Stimulated activated CD4-positive, alpha-beta T cell treated with anti-CD3 and anti-CD28 coated beads, Interleukin-15, amount 100 ng/mL, for 48 hours (primary cell): ENCODE measurements around the gene HMCES.

Experiments
- DNase-seq, 2 donors: peaks; one replicate each; pipeline ENCODE4 v3.0.0-alpha.2; 2020; ENCODE audit warnings: low read depth in 2 of 2

HMCES gene

DNA sequence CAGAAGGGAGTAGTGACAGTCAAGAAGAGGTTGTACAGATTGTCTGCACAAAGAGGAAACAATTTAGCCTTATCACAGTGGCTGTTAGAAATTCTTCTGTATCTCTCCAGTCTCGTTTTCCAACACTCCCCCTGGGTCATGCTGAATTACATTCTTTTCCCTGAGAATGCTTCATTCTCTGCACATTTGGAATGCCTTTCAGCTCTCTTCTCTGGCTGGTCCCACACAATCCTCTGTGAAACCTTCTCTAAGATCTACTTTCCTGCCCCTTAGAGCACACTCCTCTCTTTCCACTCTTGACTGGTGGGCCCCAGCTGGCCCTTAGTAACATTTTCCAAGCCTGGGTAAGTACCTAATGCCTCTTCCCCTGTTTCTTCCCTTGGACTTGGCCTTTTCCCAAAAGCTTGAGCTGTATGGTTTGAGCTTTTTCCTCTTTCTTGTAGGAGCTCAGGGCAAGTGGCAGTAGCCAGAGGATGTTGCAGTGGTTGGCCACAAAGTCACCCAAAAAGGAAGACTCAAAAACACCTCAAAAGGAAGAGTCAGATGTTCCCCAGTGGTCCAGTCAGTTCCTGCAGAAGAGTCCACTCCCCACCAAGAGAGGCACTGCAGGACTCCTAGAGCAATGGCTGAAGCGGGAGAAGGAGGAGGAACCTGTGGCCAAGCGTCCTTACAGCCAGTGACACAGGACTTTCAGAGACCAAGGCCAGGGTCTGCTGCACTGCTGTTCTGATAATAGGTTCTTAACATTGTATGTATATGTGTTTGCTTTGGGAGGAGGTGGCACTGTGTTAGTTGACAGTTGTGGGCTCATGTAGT lies 25.7 kb downstream of the HMCES start:
- DNase-seq, result no peak

DNA sequence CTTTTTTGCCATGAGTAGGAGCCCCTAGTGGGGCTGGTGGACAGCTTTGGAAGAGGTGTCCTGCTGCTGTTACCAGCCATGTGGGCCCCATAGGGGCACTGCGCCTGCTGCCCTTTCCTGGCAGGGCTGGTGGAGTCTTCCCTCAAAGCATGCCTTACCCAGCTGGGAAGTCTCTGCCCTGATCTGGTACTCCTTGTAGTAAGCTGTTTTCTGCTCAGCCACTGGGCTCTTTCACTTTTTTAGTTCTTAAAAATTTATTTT lies 26.2 kb downstream of the HMCES start:
- no peak for DNase-seq

DNA sequence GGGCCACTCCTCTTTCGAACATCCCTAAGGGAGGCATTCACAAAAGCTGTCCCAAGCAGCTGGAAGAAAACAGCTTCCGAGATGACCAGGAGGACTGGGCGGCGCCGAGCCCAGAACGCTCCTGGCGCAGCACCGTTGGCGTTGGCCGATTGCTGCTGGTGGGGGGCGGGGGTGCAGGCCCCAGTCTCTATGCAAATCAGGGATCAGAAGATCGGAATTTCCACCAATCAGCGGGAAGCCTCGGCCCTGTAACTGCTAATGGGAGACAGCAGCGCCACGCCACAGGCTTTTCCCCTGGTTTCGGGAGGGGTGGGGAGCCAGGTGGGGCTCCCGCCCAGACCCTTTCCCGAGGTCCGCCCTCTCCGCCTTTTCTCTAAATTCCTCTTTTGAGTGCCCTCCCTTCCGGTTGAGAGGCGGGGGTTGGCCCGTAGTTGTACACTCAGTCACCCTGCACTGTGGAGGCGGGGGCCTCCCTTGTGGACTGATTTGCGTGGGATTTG lies 27.0 kb downstream of the HMCES start:
- DNase-seq, result peak in 1 of 2 donors; percentile 41

DNA sequence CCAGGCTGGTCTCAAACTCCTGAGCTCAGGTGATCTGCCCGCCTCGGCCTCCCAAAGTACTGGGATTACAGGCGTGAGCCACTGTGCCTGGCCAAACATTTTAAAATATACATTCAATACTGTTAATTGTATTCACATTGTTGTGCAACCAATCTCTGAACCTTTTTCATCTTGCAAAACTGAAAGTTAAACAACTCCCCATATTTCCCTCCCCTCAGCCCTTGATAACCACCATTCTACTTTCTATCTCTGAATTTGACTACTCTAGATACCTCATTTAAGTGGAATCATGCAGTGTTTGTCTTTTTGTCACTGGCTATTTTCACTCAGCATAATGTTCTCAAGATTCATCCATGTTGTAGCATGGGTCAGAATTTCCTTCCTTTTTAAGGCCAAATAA lies 30.0 kb downstream of the HMCES start:
- DNase-seq, result no peak

DNA sequence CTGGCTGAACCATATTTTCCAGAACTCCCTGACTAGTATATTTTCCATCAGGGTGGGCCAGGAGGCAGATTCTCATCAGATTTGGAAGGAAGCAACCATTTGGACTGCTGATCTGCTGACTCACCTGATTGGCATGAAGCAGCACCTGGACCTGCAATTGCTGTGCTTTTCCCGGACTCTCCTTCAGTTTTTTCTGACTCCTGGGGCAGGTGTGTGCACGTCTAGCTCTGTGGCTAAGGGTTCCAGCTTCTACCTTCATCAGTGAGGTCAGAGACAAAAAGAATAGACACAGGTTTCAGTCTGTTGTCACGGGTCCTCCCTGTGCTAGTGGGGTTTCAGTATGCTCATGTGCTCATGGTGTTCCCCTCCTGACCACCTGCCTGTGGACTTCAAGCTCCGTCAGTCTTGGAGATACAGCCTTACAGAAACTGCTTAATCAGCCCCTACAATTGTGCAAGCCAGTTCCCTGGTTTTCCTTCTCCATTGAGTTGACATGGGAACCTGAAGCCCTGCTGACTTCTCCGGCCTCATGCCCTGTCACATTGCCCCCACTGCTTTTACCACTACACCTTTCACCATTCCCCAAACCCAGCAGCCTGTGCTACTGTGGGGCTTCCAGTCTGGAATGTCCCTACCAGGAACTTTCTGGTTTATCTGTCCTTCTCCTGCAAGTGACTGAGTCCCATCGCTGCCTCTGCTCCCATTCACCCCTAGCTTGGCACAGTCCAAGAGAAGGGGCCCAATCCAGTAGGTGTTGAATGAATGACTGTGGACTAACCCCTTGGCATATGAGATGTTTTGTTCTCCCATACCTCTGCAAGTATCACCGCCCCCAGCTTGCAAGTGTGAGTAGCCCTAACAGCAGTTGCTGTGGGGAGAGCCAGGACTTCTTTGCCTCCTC lies 31.7 kb downstream of the HMCES start:
- DNase-seq, result no peak

DNA sequence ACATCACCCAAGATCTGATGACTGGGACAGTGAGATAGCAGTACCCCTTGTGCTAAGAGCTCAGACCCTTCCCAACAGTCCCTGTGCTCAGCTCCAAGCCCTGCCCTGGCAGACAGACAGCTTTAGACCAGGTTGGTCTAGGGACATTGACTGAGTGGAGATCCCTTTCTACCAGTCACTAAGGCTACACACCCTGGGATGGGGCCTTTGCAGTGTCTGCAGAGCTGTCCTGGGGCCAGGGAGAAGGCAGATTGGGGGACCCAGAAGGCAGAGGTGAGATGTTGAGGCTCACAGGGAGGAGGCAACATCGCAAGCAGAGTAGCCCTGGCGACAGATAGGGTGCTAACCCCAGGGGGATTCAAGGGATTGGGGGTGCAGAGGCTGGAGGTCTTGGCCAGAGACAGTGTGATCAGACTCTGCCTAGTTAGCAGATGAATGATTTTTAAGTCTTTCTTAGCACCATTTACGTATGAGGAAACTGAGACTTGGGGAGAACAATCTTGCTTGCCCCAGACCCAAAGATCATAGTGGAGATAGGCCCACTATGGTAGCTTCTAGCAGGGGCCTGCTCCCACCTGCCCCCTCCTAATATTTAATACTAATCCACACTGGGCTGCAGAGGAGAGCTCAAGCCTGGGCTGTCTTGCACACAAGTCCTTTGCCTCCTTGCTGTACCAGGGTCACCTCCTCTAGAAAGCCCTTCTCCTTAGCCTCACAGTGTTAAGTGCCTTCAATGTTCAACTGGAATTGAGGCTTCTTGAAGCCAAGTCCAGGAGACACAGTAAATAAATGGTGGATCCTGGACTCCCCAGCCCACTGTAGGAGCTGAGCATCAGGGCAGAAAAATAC lies 32.6 kb downstream of the HMCES start:
- no peak for DNase-seq

DNA sequence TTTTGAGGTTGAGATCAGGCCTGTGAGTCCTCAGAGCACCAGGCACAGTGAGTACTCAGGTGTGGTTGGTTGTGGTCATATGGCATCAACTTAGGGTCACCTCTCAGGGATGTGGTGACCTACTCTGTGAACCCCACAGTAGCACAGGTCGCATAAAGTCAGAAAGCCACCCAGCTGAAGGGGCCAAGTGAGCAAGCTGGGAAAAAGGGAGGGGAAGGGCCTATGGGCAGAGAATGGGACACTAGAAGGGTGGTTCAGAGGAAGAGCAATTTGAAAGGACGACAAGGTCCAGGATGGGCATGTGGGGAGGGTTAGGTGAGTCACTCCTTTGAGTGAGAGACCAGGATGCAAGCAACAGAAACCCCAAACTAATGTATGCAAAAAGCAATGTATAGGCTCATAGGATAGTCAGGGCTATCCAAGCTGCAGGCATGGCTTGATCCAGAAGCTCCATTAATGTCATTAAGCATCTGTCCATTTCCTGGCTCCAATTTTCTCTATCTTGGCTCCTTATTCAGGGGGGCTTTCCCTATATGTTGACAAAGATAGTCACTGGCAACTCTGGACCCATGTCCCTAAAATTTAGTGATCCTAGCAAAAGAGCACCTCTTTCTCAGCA lies 33.5 kb downstream of the HMCES start:
- no peak for DNase-seq

DNA sequence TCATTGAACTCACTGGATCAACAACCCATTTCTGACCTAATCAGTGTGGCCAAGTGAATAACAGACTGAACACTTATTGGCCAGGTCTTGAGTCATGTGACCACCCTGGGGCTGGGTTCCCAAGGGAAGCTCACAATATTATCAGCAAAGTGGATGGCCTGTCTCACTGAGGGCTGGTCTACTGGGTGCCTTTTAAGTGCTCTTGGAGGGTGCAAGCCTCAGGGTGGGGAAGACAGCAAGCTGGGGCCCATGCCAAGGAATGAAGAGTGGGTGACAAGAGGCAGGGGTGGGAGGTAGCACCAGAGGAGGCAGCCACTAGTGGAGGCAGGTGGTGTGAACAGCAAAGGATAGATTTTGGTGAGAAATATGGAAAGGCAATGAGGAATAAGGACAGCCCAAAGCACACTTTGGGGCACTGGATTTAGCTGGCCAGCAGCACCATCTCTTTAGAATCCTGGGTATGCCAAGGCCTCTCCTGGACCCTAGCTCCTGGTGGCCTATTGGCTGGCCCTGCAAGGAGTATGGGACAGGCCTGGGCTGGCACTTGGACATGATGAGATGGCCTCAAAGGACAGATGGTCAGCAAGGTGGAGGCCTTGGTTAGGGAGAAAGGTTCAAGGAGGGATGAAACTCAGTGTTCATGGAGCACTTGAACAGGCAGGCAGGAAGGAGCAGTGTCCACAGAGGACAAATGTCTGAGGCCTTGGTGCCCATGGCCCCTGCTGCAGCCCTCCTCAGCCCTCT lies 34.2 kb downstream of the HMCES start:
- DNase-seq, result no peak

DNA sequence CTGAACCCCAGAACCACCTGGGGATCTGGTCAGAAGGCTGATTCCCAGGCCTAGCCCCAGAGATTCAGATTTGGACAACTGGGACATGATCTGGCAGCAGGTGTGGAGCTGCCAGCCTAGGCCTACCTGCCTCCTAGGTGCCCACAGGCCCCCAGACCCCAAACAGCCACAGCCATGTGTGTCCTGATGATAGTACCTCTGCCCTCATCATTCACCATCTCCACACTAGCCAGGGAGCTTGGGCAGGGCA lies 34.7 kb downstream of the HMCES start:
- DNase-seq, result no peak

DNA sequence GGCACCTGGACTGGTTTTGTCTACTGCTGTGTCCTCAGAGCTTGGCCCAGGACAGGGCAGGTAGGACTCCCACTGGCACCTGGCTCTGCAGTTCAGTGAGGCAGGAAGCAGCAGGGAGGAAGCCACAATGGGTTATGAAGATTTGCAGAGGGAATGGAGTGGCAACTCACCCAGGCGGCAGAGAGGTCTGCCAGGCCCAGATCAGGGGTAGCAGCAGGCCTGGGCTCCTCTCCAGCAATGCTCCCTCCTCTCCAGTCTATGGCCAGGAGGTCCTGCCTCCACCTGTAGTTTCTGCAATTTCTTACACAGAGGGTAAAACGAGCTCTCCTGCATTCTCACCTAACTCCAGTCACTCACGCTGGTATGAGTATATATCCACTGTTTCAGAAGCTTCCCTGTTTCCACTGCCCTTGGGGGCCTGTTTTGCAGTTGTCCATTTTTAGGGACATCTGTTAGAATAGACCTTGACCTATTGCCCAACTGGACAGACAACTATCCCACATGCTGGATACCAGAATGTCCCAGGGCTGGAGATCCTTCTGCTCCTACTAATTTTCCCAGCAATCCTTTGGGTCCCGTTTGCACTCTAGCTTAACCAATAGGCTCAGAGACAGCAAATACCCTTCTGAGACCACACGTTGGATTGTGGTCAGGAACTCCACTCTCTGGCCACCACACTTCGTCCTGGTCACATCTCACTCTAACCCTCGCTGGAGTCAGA lies 35.2 kb downstream of the HMCES start:
- no peak for DNase-seq

DNA sequence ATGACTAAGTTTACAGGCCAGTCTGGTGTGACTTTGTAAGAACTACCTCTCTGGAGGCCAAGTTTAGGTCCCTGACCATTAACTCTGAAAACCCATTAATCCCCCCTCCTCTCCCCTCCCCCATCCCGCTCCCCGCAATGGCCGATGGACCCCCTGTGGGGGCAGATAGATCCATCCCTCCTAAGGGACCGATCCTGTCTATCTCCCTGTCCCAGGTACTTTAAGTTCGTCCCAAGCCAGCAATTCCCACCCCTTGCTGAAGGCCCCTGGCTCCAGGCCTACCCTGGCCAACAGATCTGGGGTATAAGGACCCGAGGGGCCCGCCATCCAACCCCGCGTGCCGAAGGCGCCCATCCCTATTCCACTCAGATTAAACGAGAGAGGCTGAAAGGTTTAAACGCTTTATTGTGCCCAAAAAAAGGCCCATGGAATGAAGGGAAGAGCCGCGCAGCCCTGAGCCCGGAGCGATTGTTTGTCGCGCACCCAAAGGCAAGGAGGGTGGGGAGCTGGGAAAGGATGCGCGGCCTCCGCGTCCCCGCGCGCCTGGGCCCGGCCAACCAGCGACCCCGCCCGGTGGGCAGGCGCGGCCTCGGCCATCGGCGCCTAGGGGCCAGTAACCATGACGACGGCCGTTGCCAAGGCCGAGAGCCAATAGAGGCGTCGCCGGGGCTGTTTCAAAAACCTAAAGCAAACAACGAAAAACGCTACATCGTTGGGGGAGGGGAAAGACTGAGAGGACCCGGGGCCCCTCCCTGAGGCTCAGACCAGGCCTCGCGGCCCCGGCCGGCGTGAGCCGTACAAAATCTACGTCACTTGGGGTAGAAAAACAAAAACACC lies 35.9 kb downstream of the HMCES start:
- peak; percentile 42 to 50 for DNase-seq

DNA sequence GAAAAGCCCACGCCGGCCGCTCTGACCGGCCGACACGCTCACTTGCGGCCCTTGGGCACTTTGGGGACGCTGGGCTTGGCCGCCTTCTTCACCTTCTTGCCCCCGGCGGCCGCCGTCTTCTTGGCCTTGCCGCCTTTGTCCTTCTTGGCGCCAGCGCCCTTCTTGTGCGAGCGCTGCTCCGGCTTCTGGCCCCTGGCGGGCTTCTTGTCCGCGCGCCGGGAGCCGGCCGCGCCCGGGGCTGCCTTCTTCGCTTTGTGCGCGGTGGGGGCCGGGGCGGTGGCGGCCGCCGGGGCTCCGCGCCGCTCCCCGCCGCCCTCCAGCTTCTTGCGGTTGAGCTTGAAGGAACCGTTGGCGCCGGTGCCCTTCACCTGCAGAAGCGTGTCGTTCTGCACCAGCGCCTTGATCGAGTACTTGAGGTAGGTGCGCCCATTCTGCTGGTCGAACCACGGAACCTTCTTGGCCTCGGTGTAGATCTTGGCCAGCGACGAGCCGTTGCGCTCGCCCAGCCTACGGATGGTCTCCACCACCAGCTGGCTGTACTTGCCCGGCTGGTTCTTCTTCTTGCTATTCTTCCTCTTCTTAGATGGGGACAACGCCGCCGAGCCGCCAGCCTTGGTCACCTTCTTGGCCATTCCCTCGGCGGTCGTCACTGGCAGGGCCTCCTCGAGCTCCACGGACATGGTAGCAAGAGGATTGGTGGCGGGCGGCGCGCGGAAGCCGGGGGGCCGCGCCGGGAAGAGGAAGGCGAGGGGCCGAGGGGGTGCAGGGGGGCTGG lies 36.7 kb downstream of the HMCES start:
- no peak for DNase-seq

DNA sequence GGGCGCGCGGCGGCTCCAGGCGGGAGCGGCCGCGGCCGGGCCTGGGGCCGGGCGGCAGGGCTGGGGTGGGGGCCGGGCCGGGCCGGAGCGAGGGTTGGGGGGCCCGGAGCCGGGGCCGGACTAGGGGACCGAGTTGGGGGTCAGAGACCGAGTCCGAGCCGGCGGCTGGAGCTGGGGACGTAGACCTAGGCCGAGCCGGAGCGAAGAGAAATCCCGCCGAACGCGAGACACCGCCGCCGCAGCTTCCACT lies 37.3 kb downstream of the HMCES start:
- DNase-seq, result no peak

DNA sequence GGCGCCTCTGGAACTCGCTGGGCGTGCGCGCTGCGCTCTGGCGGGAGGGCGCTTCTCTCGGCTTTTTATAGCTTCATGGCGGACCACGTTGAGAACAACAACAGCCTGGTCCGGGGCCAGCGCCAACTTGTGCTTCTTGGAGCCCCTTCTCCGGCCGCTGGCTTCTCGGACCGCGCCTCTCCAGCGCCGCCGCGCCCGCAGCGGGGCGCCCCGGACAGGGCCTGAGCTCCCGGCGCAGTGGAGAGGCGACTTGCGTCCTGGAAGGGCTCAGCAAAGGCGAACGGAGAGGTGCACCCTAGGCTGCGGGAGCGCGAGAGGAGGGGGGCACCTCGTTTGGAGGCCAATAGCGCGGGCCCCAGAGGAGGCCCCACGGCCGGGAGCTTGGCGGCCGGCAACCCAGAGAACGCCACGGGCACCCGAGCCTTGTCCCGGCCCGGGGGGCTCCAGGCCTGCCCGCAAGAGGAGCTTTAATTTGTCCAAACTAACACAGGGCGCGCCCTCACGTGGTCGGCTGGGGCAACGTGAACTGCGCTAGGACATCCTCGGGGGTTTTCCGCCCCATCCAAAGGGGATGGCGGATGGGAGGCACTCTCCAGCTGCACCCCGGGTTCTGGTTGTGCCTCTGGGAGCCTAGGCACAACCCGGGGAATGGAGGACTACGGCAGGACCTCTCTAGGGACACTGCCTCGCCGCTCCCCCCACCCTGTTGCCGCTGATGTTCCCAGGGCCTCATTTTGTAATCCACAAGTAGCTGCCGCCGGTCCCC lies 37.8 kb downstream of the HMCES start:
- DNase-seq, result peak; percentile 76 to 84

DNA sequence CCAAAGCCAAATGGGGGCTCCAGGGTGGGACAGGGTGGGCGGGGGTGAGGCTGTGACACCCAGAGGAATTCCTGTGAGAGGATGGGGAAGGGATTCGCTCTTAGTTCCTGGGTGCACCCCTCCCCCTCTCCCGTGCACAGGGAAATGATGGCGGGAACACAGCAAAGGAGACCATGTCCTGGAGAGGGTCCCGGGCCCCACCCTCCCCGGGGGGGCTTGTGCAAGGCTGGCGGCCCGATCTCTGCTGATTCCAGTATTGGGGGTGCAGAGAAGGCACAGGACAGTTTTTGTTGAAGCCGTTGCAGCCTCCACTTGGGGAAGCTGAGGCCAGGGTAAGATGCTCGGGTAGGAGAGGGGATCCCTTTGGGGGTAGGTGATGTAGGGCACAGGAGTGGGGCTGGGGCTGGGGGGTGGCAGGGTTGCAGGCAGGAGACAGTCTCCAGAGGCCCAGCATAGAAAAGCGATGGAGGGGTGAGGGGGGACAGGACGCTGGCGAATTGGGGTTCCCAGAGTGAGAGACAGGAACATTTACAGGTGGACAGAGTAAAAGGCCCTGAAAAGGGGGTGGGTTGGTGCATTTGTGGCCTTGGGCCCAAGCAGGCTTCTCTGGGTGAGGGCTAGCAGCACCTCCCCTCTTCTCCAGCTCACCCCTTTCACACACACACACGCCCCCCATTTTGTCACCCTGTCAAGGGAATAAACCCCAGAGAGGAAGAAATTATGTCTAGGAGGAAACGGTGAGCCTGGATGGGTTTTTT lies 38.5 kb downstream of the HMCES start:
- no peak for DNase-seq

DNA sequence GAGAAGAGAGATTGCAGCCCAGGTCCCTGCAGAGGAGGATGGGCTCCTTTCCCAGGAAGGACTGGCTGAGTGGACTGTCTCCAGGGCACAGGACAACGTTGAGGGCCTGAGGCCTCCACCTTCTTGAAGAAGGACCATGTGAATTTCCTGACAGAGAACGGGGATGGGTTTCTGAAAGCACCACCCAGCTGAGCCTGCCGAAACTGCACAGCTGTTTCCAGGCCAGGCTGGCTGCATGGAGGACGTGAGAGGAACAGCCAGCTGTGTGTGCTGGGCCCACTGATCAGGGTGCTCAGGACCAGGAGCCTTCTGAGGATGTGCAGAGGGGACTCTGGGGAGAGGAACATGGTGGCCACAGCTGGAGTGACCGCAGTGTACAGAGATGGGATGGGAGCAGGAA lies 39.2 kb downstream of the HMCES start:
- DNase-seq, result no peak

DNA sequence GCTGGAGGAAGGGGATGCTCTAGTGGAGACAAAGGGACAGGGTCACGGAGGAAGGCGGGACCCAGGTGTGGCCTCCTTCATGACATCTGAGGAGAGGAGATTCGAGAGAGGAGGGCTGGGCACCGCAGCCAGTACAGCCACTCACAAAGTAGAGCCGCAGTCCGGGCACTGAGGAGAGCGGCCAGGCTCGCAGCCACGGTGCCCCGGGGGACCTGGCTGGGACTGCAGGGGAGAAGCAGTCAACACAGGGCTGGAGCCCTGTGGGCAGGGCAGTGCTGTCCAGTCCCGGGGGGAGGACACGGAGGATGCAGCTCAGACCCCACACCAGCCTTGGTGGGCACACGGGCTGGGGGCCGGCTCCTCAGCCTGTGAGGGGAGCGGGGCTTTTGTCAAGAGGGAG lies 40.3 kb downstream of the HMCES start:
- no peak for DNase-seq

DNA sequence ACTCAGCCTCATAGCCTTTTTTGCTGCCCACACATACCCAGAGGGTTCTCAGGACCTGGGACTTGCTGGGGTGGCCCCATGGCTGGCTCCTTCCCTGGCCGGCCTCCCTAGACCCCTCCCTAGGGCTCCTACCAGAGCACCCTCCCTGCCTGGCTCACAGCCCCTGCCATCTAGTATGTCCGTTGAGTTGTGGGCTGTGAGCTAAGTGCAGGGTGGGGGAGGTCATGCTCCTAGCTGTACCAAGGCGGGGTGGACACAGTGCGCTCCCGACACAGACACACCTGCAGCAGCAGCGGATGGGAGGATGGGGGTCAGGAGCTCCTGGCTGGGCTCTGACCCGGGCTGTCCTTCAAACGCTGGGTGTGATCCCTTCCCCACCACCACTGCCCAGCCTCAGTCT lies 41.6 kb downstream of the HMCES start:
- no peak for DNase-seq
